Peyer's patch (tissue), 4 donors: Measurements from ENCODE around the gene SLBP.

Experiments used
- CTCF ChIP-seq, 6 experiments: fragments of 450-650 bp in 4 of 6; fragments of 200-600 bp in 2 of 6; sonication (generic) in 1 of 6; IDR thresholded peaks; one replicate each; pipeline ENCODE4 v1.5.1; 2017 to 2019; ENCODE audit warnings: antibody characterized with exemption in 6 of 6, mild to moderate bottlenecking in 3 of 6, moderate library complexity in 1 of 6
- POLR2A ChIP-seq, 2 donors: fragments of 450-650 bp; IDR thresholded peaks; one replicate each; pipeline ENCODE4 v1.5.1; 2017; ENCODE audit warnings: antibody characterized with exemption in 2 of 2, mild to moderate bottlenecking in 2 of 2, moderate library complexity in 2 of 2

- TF ChIP-seq CTCF (IDR thresholded peaks at IDR 0.05) (no peak), POLR2A (IDR thresholded peaks at IDR 0.05) (no peak)
These were observed 29.1 kb upstream of the SLBP start for GRCh38 chr4:1741208-1741607.
